Stimulated activated CD8-positive, alpha-beta memory T cell treated with anti-CD3 and anti-CD28 coated beads, Interleukin-2, amount 100 ng/mL, for 1 hour (primary cell): ENCODE results near the gene IGF2R.
"Not testable (repeated sequence)": the region's sequence is repeated elsewhere in the genome, so short reads cannot be mapped to it uniquely, and the experiment has no call there.

Experiments used
- DNase-seq, 2 donors: peaks; one replicate each; pipeline ENCODE4 v3.0.0-alpha.2; 2020; ENCODE audit warnings: low read depth in 2 of 2

IGF2R gene

GRCh38 chr6:160137130-160137988 lies 168.5 kb downstream of the IGF2R start:
- no peak for DNase-seq

- DNase-seq: peak; percentile 4 to 25
These were observed 169.3 kb downstream of the IGF2R start for GRCh38 chr6:160137989-160138835.

- no peak for DNase-seq
These were observed 170.0 kb downstream of the IGF2R start for GRCh38 chr6:160138839-160139419.

- DNase-seq: no peak
These were observed 170.6 kb downstream of the IGF2R start for GRCh38 chr6:160139420-160139851.

GRCh38 chr6:160140493-160140892 lies 171.6 kb downstream of the IGF2R start:
- not testable (repeated sequence) for DNase-seq

- no peak for DNase-seq
These were observed 172.3 kb downstream of the IGF2R start for GRCh38 chr6:160141001-160141726.

- no peak for DNase-seq
These were observed 173.3 kb downstream of the IGF2R start for GRCh38 chr6:160142115-160142715.

- no peak for DNase-seq
These were observed 177.7 kb downstream of the IGF2R start for GRCh38 chr6:160146454-160147145.

GRCh38 chr6:160147146-160147536 lies 178.3 kb downstream of the IGF2R start:
- DNase-seq: no peak

- DNase-seq: no peak
These were observed 185.6 kb downstream of the IGF2R start for GRCh38 chr6:160154471-160154870.

GRCh38 chr6:160156842-160157241 lies 188.0 kb downstream of the IGF2R start:
- DNase-seq: no peak

GRCh38 chr6:160160450-160160849 lies 191.6 kb downstream of the IGF2R start:
- no peak for DNase-seq
